ENCODE data around the gene CD40.
A peak's percentile ranks its signal among the peaks of the same experiment; 100 is the strongest.
"Not testable (repeated sequence)": the region's sequence is repeated elsewhere in the genome, so short reads cannot be mapped to it uniquely, and the experiment has no call there.

The CD40 gene

DNA sequence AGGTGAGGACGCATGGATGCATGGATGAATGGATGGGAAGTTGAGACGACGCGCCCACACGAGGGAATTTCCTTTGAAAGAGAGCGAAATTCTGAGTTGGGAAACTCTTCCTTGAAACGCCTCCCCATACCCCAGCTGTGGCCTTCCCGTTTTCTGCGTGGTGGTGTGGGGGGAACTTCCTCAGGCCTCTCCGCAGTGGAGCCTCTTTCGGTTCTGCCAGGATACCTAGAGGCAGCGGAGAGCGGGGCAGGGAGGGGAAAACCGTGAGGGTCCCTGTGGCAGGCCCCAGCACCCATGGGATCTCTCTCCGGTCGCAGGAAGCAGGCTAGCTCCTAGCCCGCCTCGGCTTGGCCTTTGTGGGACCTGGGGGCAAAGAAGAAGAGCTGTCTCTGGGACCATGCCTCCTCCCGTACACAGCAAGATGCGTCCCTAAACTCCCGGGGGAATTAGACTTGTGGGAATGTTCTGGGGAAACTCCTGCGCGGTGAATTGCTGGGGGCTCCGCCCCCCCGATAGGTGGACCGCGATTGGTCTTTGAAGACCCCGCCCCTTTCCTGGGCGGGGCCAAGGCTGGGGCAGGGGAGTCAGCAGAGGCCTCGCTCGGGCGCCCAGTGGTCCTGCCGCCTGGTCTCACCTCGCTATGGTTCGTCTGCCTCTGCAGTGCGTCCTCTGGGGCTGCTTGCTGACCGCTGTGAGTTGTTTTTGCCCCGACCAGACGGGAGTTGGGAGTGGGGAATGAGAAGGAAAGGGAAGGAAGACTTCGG lies at the start of gene CD40:
Gene CD40, plus strand, starts transcription at position 611 of the 764 bp plus-strand sequence. Its CDS starts 30 bp downstream, at position 641.
- no peak for FAIRE-seq

DNA sequence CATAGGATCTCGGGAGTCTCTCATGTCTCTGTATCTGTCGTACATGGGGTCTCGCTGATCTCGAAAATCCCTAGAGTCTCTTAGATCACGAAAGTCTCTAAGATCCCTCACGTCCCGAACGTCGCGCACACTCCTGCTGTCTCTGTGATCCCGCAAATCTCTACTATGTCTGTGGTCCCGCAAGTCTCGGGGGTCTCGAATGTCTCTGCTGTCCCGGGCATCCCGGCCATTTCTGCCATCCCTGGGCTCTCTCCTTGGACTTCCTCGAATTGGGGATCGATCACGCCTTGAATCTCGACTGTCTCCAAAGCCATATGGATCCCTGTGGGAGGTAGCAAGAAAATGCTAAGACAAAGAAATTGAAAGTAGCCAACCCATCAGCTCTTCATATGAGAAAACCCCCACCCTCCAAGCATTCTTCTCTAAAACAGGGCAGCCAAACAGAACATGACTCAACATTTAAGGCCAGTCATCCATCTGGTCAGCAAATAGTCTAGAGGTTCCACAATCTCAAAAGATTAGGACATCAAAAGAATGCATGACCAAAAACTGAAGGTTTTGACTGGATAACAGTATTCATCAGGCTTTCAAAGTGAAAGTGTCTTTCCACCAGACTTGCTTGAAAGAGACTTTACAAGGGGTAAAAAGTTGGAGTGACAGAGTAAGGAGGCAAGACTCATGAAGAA lies 47.8 kb upstream of the CD40 start:
- no peak for FAIRE-seq

DNA sequence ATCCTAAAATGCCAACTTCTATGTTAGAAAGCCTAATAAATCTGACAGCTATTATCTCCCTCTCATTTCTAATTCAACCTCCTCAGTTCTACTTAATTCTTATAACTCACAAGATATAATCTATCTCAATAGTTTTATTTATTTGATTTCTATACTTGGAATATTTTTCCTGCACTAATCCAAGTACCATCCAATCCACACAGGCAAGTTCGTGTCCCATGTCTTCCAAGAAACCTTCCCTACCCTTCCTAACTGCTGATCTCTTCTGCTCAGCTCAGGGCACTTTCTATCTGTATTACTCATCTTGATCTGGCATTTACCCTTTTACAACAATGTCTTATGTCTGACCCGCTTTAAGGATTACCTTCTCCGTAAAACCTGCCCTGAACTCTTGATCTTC lies 46.5 kb upstream of the CD40 start:
- FAIRE-seq: no peak

DNA sequence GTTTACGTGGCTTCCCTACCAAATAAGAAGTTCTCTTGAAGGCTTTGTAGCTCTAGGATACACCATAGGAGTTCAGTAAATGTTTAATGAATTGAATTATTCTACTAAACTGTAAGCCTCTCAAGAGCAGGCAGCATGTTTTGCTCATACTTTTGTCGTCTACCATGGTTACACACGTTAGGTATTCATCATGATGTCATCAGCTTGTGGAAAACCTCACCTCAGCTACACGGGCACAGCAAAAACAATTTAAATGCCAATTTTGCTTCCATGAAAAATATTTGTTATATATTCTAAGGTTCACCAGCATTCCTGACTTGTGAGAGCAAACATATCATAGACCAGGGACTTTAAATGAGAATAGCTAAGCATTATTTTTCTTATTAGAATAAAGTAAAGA lies 45.1 kb upstream of the CD40 start:
- FAIRE-seq: no peak

DNA sequence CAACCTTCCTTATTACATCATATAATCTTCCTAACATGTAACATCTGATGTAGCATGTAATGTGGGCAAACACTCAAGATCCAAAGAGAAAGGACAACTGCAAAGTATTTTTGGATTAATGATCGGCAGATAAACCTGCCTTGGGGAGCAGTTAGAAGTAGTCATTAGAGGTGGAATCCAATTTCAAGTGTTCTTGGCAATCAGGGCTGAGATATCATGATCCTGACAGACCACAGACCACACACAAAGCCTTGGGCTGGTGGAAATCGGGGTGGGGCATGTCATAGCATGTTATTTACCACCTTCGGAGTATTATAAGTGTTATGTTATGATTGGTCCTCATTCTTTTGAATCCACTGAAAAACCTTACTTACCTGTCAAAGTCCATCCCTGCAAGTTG lies 44.7 kb upstream of the CD40 start:
- no peak for FAIRE-seq

DNA sequence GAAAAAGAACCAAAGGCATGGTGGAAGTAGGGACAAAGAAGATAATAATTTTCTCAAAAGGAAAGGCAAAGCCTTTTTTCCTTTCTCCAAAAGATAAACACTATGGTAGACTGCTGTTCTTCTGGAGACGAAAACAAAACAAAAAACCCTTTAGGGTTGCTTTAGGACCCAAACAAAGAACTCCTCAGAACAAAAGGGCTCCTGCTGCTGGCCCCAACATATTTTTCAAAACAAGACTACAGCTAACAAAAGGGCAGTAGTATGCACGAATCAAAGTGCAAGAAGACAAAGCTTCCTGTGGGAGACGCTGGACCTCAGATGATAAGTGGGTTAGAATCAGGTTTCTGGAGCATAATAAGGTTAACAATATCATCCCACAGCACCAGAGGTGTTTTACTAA lies 44.1 kb upstream of the CD40 start:
- FAIRE-seq: no peak

DNA sequence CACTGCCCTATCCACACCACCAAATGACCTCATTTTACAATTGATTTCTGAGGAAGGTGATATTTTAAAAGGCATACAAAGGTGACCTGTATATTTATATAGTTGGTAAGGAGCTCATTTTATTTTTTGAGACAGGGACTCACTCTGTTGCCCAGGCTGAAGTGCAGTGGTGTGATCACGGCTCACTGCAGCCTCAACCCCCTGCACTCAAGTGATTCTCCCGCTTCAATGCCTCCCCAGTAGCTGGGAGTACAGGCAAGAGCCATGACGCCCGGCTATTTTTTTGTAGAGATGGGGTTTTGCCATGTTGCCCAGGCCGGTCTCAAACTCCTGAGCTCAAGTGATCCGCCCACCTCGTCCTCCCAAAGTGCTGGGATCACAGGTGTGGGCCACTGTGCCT lies 41.3 kb upstream of the CD40 start:
- peak; percentile 79 for FAIRE-seq

DNA sequence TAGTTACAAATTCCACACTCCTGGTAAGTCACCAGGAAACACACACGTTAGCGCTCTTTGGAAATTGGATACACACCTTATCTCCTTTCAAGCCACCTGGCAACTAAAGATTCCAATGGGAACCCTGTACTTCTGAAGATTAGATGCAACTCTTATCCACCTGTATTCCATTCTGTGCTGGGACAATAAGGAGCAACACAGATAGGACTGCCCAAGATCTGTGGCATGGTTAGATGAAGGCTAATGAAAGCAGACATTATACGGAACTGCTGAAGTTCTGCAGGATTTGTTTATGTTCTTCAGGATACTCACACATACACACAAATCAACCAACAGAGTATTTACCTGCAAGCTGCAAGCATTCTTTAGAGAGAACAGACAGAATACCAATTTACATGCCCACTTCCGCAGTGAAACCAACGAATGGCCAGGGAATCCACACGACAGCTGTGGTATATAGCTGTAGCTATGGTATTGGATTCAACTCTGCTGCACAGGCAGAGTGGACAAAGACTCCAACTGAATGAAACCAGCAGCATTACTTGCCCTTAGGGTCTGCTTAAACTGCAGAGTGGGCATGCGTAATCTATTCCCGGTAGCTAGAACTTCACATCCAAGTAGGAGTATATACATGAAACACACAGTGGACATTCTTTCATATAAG lies 40.3 kb upstream of the CD40 start:
- FAIRE-seq: no peak

DNA sequence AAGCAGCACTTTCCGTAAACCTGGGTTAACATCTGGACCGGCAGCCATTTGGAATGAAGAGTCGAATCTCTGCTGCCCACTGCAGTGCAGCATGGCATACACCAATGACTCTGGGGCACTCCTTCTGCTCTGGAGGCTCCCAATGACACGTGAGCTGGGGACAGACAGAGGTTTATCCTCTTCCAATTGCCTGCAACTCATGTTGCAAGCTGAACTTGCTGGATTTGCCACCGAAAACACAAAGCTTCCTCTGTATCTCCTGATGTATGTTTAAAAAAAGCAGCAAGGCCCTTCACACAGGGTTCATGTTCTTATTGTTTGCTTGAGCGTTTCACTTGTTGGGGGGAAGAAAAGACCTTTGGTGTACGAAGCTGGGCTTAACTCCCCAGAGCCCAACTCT lies 39.2 kb upstream of the CD40 start:
- FAIRE-seq: no peak

DNA sequence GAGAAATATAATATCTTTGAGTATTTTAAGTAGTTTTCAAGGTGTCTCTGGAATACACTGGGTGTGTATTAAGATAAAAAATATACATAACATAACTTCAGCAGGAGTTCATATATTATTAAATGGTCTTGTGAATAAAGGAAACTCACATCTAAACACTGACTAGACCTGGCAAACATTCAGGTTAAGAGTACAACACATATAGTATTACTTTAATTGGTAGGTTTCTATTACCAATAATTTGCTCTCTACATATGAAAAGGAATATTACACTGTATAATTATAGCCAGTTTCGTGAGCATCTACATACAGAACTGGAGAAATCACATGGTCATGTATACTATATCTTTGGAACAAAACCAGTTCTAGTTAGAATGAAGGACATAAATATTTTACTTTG lies 37.0 kb upstream of the CD40 start:
- no peak for FAIRE-seq

DNA sequence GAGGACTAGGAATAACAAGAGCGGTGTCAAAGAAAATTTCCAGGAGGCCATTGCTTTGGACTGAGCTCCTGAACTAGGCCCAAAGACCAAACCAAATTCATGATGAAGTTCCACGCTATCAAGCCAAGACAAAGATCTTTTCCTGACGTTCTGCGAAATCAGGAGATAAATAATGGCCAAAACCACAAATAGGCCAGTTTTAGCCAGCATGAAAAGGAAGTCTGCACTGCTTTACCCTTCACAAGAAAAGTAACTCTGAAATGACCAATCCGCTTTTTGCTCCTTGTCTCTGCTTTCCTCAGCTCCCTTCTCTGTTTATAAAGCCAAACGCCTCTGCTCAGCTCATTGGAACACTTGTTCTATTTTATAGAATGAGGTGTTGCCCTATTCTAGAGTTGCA lies 35.0 kb upstream of the CD40 start:
- FAIRE-seq: no peak

DNA sequence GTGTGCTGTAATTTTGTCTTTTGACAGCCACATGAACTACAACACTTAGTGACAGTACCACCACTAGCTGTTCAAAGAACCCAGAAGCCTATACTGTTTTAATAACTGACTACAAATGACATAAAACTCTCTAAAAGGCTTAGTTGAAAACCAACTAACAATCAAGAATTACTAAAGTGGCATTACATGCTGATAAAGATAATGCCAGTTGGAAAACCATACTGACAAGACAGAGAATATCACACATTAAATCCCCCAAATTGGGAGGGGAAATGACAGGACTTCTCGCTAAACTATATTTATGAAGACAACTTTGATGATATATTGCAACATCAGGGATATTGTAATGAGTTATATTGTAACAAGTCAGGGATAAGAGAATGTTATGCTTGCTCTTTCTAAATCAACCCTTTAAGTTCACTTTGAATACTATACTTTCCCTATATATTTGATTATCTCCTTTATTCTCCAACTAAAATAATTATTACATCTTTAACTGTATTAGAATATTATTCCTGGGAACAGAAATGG lies 34.5 kb upstream of the CD40 start:
- no peak for FAIRE-seq

DNA sequence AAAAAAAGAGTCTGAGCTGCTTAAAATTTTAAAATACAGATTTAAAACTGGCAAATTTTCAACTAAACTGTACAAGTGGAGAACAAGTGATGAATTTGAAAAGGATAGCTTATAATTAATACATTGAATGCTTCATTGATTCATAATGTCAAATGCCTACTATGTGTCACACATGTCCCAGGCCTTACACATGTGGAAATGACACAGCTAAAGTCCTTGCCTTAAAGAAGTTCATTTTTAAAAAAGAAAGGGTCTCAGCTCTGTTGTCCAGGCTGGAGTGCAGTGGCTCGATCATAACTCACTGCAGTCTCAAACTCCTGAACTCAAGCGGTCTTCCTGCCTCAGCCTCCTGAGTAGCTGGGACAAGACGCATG lies 33.3 kb upstream of the CD40 start:
- no peak for FAIRE-seq

DNA sequence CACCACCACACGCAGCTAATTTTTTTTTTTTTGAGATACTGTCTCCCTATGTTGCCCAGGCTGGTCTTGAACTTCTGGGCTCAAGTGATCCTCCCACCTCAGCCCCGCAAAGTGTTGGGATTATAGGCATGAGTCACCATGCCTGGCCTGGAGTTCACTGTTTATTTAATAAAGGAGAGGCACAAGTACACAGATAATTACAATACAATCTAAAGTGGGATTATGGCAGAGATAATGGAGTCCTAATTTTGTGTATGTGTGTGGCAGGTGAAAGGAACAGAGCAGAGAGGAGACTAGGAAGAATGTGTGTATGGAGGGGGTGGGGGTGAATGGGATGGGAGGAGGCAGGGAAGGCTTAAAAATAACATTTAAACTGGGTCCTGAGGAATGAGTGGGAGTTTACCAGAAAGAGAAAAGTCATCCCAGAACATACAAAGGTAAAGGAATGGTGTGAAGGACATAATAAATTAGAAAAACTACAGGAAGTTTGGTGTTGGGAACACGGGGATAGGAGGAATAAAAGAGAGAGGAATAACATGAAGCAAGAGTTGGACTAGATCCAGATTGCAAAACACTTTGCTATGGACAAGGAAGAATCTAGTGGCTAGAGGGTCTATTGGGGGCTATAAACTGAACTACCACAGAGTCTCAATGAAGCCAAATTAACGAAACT lies 32.8 kb upstream of the CD40 start:
- no peak for FAIRE-seq

DNA sequence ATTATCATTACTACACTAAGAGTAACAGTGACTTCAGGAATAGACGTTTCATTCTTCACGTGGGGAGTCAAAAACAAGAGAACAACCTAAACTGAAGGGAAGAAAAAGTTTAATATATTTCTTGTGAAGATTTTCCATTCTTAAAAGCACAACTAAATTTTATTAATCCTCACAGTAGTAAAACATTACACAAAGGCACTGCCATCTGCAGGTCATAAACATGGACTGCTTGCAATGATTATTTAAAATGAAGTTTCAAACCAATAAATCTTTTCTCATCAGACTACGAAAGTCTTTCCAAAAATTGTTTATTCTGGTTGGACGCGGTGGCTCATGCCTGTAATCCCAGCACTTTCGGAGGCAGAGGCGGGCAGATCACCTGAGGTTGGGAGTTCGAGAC lies 31.0 kb upstream of the CD40 start:
- peak; percentile 41 for FAIRE-seq

DNA sequence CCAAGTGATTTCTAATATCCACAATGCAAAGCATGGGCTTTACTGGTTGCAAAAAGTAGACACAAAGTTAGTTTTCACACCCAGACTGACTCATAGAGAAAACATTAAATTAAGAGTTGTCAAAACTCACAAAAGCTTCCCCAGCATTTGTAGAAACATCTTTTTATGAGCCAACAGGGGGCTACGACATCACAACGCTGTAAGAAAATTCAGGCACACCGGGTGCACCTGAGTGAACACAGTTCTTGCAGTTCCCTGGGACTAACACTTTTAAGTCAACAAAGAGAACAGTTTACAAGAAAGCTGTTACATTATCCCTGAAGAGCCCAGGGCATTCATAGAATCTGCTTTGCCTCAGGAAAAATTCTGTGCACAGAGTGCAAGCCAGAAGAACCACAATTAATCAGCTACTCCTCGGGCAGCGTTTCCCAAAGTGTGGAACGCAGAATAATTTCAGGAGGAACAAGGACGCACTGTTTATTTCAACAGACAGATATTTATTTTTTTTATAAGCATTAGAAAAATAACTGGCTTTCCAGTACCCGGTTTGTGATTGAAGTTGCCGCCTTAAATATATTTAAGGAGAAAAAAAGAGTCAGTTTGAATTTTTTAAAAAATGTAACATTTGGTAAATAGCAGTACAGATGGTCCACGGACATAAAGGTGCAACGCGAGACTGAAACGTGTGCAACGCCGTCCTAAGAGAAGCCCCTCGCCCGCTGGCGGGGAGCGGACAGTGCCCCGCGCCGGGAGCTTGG lies 29.5 kb upstream of the CD40 start:
- no peak for FAIRE-seq

DNA sequence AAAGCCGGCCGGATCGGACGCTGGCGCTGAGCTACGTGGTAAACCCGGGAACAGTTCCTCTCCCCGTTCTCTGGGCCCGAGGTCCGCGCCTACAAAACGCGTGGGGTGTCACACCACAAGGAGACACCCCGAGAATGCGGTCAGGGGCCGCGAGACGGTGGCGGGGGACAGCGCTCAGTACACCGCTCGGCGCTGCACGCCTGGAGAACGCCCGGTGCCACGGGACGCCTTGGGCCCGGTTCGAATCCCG lies 29.0 kb upstream of the CD40 start:
- FAIRE-seq: no peak

DNA sequence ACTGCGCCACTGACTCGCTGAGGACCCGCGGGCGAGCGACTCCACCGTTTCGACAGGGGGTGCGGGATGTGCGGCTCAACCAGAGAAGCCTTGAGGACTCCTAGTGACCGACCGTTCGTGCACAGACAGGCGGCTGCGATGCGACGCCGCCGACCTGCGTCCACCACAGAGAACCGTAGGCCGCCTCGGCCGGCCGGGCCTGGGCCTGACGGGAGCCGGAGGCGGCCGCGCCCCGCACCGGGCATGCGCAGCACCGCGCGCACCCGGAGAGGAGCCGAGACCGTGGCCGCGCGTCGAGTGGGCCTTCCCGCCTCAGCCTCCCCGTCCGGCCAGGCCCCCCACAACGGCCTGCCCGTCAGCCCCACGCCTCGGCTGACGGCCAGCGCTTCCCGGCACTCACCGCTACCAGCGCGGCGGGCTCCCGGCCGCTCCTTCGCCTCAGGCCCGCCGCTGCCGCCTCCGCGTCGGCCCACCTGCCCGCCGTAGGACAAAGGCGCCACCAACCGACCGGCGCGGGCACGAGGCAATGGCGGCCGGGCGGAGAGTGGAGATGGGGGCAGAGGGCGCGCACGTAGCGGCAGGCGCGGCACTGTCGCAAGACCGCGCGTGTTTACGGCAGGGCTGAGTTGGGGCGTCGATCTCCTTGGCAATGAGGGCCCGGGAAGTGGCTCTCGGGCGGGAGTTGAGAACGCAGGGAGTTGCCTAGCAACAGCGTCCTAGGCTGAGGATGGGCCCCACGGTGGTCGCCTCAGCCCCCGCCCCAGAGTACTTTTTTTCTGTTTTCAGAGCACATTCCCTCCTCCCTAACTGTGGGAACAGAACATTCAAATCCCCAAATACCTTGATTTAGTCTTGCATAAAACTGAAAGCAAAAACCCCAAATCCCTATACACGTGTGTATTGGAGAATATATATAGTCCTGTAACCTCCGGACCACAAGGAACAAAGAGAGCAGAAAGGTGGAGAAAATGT lies 28.4 kb upstream of the CD40 start, which contains the start of gene NCOA5:
Gene NCOA5, minus strand, starts transcription at position 546 of the 972 bp plus-strand sequence. CDS start 10,538 bp downstream, outside the sequence.
- no peak for FAIRE-seq

DNA sequence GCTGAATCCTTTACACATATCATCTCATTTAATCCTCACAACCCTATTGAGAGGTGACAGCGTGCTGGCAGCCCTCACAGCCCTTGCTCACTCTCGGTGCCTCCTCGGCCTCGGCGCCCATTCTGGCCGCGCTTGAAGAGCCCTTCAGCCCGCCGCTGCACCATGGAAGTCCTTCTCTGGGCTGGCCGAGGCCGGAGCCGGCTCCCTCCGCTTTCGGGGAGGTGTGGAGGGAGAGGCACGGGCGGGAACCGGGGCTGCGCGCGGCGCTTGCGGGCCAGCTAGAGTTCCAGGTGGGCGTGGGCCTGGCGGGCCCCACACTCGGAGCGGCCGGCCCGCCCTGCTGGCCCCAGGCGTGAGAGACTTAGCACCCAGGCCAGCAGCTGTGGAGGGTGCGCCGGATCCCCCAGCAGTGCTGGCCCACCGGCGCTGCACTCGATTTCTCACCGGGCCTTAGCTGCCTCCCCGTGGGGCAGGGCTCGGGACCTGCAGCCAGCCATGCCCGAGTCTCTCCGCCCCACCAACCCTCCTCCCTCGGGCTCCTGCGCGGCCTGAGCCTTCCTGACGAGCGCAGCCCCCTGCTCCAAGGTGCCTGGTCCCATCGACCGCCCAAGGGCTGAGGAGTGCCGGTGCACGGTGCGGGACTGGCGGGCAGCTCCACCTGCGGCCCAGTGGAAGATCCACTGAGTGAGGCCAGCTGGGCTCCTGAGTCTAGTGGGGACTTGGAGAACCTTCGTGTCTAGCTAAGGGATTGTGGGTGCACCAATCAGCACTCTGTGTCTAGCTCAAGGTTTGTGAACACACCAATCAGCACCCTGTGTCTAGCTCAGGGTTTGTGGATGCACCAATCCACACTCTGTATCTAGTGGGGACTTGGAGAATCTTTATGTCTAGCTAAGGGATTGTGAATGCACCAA lies 26.2 kb upstream of the CD40 start:
- FAIRE-seq: not testable (repeated sequence)

DNA sequence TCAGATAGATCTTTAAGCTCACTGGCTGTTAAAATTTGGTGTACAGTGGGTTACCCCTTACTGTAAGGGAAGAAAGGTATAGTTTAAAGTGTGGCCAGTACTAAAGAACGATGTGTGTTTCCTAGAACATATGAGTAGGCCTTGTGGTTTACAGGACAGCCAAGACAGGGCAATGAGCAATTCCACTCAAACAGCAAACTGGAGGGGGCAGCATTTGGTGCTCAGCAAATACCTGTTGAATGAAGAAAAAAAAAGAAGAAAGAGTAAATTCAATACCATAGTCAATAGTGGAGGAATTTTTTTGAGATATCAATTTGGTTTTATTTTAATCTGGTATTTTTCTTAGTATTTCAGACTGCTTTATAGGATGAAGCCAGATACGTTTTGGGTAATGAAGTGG lies 24.6 kb upstream of the CD40 start:
- FAIRE-seq: no peak

All from islet of Langerhans (tissue), 1 donor.